Gastroesophageal sphincter (tissue), 3 donors: ENCODE results near the gene CD6.

Experiments used
- CTCF ChIP-seq, 4 experiments: fragments of 200-600 bp in 2 of 4; fragments of 450-650 bp in 2 of 4; sonication (generic) in 1 of 4; IDR thresholded peaks; one replicate each; pipeline ENCODE4 v1.5.1; 2017 to 2019; ENCODE audit warnings: antibody characterized with exemption in 4 of 4, mild to moderate bottlenecking in 2 of 4, moderate library complexity in 2 of 4
- EP300 ChIP-seq: sonication (generic); formaldehyde crosslinking; IDR thresholded peaks from one replicate; pipeline ENCODE4 v1.6.1; 2017; ENCODE audit warnings: antibody characterized with exemption, mild to moderate bottlenecking
- POLR2A ChIP-seq, 2 donors: fragments of 450-650 bp; IDR thresholded peaks; one replicate each; pipeline ENCODE4 v1.6.1; 2017; ENCODE audit warnings: antibody characterized with exemption in 2 of 2, mild to moderate bottlenecking in 2 of 2, moderate library complexity in 1 of 2
- POLR2AphosphoS5 ChIP-seq: sonication (generic); formaldehyde crosslinking; IDR thresholded peaks from one replicate; pipeline ENCODE4 v1.6.1; 2017; ENCODE audit warnings: antibody characterized with exemption

GRCh38 chr11:60977836-60978235 is 6.4 kb downstream of the CD6 start:
- no peak for TF ChIP-seq CTCF (IDR thresholded peaks at IDR 0.05)
- no peak for TF ChIP-seq POLR2A (IDR thresholded peaks at IDR 0.05)
- no peak for TF ChIP-seq POLR2AphosphoS5
- TF ChIP-seq EP300 = no peak
